ENCODE measurements around the gene ARL14EP. TPM values are rescaled to one million over a fixed set of nuclear protein-coding genes. Genes with fewer than 3 reads are reported as not detected.

ARL14EP gene
- total RNA-seq, 1 donor from 2014 or later = 21.9 TPM

GRCh38 chr11:30284836-30285235 lies 38.1 kb upstream of the ARL14EP start:
- Histone ChIP-seq H3K9me3 (no peaks in the 10 kb centered on the region), H3K36me3 (no peaks in the 10 kb centered on the region), H3K4me1 (no peaks in the 10 kb centered on the region), H3K27ac (no peak overlapping the region), H3K27me3 (ENCODE audit: low read depth) (no peaks in the 10 kb centered on the region), H3K4me3 (no peak overlapping the region)
- DNase-seq = no peak
- no peak for ATAC-seq
- TF ChIP-seq CTCF (IDR thresholded peaks at IDR 0.05) = no peak
- intact Hi-C loops (cut with DNase I) = no loop called here

DNA sequence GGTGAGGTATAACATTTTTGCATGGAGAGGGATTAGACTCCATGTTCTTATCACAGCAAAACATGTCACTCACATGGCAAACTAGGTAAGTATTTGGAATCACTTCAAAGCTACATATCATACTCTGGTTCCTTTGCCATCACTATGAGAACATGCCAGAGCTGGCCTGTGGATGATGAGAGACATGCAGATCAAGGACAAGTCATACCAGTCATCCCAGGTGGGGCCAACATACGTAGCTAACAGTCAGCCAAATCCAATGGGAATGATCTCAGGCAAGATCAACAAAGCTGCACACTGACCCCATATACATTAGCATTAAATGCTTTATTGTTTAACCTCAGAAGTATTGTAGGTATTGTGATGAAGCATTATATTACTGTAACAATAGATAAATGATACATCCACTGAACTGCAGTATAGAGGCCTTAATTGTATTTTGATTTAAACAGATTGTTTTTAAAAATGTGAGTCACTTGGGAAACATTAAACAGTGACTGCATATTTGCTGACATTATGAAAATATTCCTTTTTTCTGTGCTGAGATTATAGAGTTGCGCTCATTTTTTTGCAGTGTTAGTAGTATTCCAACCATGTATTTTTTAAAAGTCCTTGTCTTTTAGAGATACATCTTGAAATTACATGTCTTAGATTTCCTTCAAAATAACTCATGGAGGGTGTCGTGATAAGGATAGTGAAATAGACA lies 37.3 kb upstream of the ARL14EP start:
- Histone ChIP-seq H3K27ac (no peak overlapping the region), H3K36me3 (no peaks in the 10 kb centered on the region), H3K9me3 (no peaks in the 10 kb centered on the region), H3K4me3 (no peak overlapping the region), H3K4me1 (no peaks in the 10 kb centered on the region), H3K27me3 (ENCODE audit: low read depth) (no peaks in the 10 kb centered on the region)
- intact Hi-C loops (cut with DNase I) = no loop called here
- no peak for TF ChIP-seq CTCF (IDR thresholded peaks at IDR 0.05)
- DNase-seq (no peak), ATAC-seq (no peak)

- H3K4me3 ChIP-seq = no peak overlapping the region
- no peak overlapping the region for H3K27ac ChIP-seq
- ATAC-seq = no peak
- no peaks in the 10 kb centered on the region for H3K4me1 ChIP-seq
- H3K27me3 ChIP-seq (ENCODE audit: low read depth) = no peaks in the 10 kb centered on the region
- intact Hi-C loops (cut with DNase I) = no loop called here
- no peak for DNase-seq
- TF ChIP-seq CTCF (IDR thresholded peaks at IDR 0.05) = no peak
- no peaks in the 10 kb centered on the region for H3K36me3 ChIP-seq
- no peaks in the 10 kb centered on the region for H3K9me3 ChIP-seq
Observed at GRCh38 chr11:30291331-30291730, 31.6 kb upstream of the ARL14EP start.

DNA sequence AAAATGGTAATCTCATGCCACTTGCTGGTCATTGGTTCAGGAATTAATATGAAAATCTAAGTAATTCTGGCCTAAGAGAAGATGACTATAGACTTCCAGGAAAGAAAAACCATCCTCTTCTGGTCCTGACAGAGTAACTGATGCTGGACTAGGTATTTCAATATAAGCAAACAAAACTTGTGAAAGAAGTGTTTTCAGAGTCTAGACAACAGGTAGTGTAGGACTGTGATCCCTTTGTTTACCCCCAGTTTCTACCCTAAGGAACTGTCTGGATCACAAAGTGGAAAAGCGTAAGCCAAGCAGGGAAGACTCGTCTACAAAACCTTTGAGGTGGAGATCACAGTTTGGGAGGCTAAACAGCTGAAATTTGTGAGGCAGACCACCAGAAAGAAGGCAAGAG lies 30.4 kb upstream of the ARL14EP start:
- ATAC-seq (no peak), DNase-seq (no peak)
- no peak for TF ChIP-seq CTCF (IDR thresholded peaks at IDR 0.05)
- H3K4me3 ChIP-seq = no peak overlapping the region
- H3K27me3 ChIP-seq (ENCODE audit: low read depth) = no peaks in the 10 kb centered on the region
- no peaks in the 10 kb centered on the region for H3K36me3 ChIP-seq
- H3K9me3 ChIP-seq = no peaks in the 10 kb centered on the region
- no peak overlapping the region for H3K27ac ChIP-seq
- no peaks in the 10 kb centered on the region for H3K4me1 ChIP-seq
- intact Hi-C loops (cut with DNase I) = no loop called here

DNA sequence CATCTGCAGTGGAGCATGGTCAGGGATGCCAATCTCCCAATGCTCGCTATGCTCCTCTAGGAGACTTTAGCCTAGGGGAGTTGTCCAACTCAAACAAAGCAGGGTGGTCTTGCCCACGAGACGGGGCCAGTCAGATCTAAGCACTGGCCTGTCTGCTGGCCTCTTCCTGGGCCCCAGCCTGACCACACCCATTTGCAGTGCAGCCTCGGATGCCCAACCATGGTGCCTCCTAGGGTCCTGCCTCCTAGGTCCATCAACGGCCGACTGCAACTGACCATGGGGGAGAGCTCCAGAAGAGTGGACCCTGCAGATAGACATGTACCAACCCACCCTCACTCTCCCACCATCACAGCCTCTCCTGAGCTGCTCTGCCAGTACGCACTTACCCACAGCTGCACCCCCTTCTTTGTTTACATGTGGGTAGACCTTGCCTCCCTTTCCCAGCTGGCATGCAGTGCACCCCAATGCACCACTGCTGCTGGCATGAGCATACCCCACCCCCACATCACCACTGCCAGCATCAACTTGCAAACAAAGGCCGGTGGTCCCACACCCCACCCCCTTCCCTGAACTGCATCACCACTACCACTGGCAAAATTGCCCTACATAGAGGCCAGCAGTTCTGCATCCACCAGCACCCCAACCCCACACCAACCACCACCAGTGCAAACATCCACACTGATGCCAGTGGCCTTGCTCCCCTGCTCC lies 27.6 kb upstream of the ARL14EP start:
- H3K9me3 ChIP-seq = no peaks in the 10 kb centered on the region
- TF ChIP-seq CTCF (IDR thresholded peaks at IDR 0.05) = no peak
- intact Hi-C loops (cut with DNase I) = no loop called here
- DNase-seq = no peak
- no peaks in the 10 kb centered on the region for H3K27me3 ChIP-seq (ENCODE audit: low read depth)
- no peak overlapping the region for H3K4me3 ChIP-seq
- no peaks in the 10 kb centered on the region for H3K4me1 ChIP-seq
- no peak overlapping the region for H3K27ac ChIP-seq
- no peaks in the 10 kb centered on the region for H3K36me3 ChIP-seq
- ATAC-seq = no peak

All from lower lobe of right lung (tissue), 2 donors.